HAP-1 (cell line): ENCODE data around the gene SLX4IP.

ENCODE experiments used
- DNase-seq, 2 experiments: peaks; one replicate each; pipeline ENCODE4 v3.0.0-alpha.2; 2016 to 2020; ENCODE audit warnings: low spot score in 2 of 2
- H3K27me3 ChIP-seq: fragments of 250-450 bp; sonication (Bioruptor Pico); 2 replicates; pipeline ENCODE4 v1.5.1; 2020; ENCODE audit warnings: low read depth, mild to moderate bottlenecking, moderate library complexity
- H3K36me3 ChIP-seq: fragments of 250-450 bp; sonication (Bioruptor Pico); replicated peaks from 2 replicates; pipeline ENCODE4 v1.5.1; 2020; ENCODE audit warnings: mild to moderate bottlenecking
- H3K4me1 ChIP-seq: fragments of 250-450 bp; sonication (Bioruptor Pico); 2 replicates; pipeline ENCODE4 v1.5.1; 2020; ENCODE audit warnings: mild to moderate bottlenecking
- H3K4me3 ChIP-seq: fragments of 250-450 bp; sonication (Bioruptor Pico); 2 replicates; pipeline ENCODE4 v1.5.1; 2020; ENCODE audit warnings: mild to moderate bottlenecking, moderate library complexity
- H3K9me3 ChIP-seq: fragments of 250-450 bp; sonication (Bioruptor Pico); 2 replicates; pipeline ENCODE4 v1.5.1; 2020; ENCODE audit warnings: mild to moderate bottlenecking, moderate library complexity
- in situ Hi-C: fragments of 300-500 bp; cut with MboI; formaldehyde crosslinking; loops from 3 replicates; pipeline ENCODE4 v1.14.3; 2020; ENCODE audit warnings: low sequenced_read_pairs, inconsistent platforms, mixed read lengths

The SLX4IP gene

DNA sequence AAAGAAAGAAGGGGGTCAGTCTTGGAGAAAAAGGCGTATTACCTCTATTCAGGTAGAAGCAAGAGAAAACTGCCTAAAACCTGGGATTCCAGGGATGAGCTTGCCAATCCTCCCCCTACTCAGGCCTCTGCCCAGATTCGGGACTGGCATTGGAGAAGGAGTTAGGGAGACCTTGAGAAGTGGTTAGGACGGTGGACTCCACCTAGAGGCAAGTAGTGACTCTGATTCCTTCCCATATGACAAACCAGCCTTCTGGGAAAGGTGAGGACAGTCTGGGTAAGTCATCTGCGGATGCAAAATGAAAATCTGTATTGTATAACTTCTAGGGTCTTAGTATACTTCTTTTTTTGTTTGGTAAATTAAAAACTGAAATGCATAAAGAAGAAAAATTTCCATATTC, 43.8 kb downstream of the SLX4IP start:
- H3K9me3 ChIP-seq, result no peaks in the 10 kb centered on the region
- no peaks in the 10 kb centered on the region for H3K27me3 ChIP-seq
- no peak for DNase-seq
- peaks cover 4% of the 10 kb centered on the region for H3K4me1 ChIP-seq
- H3K4me3 ChIP-seq, result no peak overlapping the region
- H3K36me3 ChIP-seq, result no peaks in the 10 kb centered on the region
- in situ Hi-C loops, result no loop called here

- Histone ChIP-seq H3K27me3 (no peaks in the 10 kb centered on the region), H3K4me3 (no peak overlapping the region), H3K9me3 (no peaks in the 10 kb centered on the region), H3K36me3 (no peaks in the 10 kb centered on the region), H3K4me1 (no peaks in the 10 kb centered on the region)
- DNase-seq, result no peak
- in situ Hi-C loops, result no loop called here
Observed at GRCh38 chr20:10481676-10482075, 46.6 kb downstream of the SLX4IP start.

DNA sequence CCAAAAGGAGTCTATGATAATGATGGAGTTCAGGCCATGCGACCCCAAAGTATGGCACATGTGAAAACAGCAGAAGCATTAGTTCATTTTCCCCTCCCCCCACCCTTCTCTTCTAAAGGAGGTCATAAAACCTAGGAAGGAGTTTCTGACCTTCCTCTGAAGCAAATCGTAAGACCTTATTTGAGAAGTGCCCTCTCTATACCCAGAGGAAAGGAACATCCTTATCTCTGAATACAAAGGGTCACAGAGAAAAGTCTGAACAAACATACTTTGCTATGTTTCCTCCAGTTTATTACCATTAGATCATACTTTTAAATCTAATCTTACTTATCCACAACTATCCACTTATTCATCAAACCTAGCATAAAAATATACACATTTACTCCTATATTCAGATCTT, 48.6 kb downstream of the SLX4IP start:
- Histone ChIP-seq H3K4me3 (no peak overlapping the region), H3K4me1 (no peaks in the 10 kb centered on the region), H3K36me3 (no peaks in the 10 kb centered on the region), H3K27me3 (no peaks in the 10 kb centered on the region), H3K9me3 (no peaks in the 10 kb centered on the region)
- in situ Hi-C loops, result no loop called here
- DNase-seq, result no peak

- no peaks in the 10 kb centered on the region for H3K27me3 ChIP-seq
- H3K36me3 ChIP-seq, result no peaks in the 10 kb centered on the region
- H3K4me3 ChIP-seq, result no peak overlapping the region
- in situ Hi-C loops, result no loop called here
- H3K4me1 ChIP-seq, result no peaks in the 10 kb centered on the region
- DNase-seq, result no peak
- H3K9me3 ChIP-seq, result no peaks in the 10 kb centered on the region
Observed at GRCh38 chr20:10487142-10488136, 52.3 kb downstream of the SLX4IP start.

- Histone ChIP-seq H3K9me3 (no peaks in the 10 kb centered on the region), H3K36me3 (no peaks in the 10 kb centered on the region), H3K27me3 (no peaks in the 10 kb centered on the region), H3K4me1 (no peaks in the 10 kb centered on the region), H3K4me3 (no peak overlapping the region)
- DNase-seq, result no peak
- in situ Hi-C loops, result no loop called here
Observed at GRCh38 chr20:10488534-10488933, 53.4 kb downstream of the SLX4IP start.

- in situ Hi-C loops, result no loop called here
- no peaks in the 10 kb centered on the region for H3K36me3 ChIP-seq
- H3K4me3 ChIP-seq, result no peak overlapping the region
- no peak for DNase-seq
- no peaks in the 10 kb centered on the region for H3K27me3 ChIP-seq
- H3K4me1 ChIP-seq, result no peaks in the 10 kb centered on the region
- no peaks in the 10 kb centered on the region for H3K9me3 ChIP-seq
Observed at GRCh38 chr20:10489853-10490252, 54.7 kb downstream of the SLX4IP start.

- H3K9me3 ChIP-seq, result no peaks in the 10 kb centered on the region
- no peak for DNase-seq
- H3K4me1 ChIP-seq, result no peaks in the 10 kb centered on the region
- in situ Hi-C loops, result no loop called here
- no peaks in the 10 kb centered on the region for H3K27me3 ChIP-seq
- no peak overlapping the region for H3K4me3 ChIP-seq
- no peaks in the 10 kb centered on the region for H3K36me3 ChIP-seq
Observed at GRCh38 chr20:10490257-10490656, 55.2 kb downstream of the SLX4IP start.

DNA sequence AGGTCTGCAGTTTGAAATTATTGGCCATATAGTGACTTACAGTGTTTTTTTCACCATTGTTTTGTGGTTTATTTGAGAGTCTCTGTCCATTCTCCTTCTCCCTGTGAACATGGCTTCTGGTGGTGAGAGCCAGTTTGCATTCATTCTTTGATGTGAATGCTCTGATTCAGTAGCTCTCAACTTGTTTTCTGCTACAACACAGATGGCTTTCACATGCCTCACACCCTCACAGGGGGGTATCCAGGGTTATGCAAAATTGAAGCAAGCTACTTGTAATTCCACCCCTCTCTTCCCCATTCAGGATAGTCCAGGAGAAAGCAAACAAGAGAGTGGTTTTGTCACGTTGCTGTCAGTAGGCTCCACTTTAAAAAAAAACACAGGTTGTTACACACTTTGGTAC, 55.6 kb downstream of the SLX4IP start:
- Histone ChIP-seq H3K9me3 (no peaks in the 10 kb centered on the region), H3K27me3 (no peaks in the 10 kb centered on the region), H3K4me3 (no peak overlapping the region), H3K36me3 (no peaks in the 10 kb centered on the region), H3K4me1 (no peaks in the 10 kb centered on the region)
- DNase-seq, result no peak
- in situ Hi-C loops, result no loop called here

- H3K4me1 ChIP-seq, result peaks cover 3% of the 10 kb centered on the region; the same call in 1 of the 2 replicates
- H3K36me3 ChIP-seq, result no peaks in the 10 kb centered on the region
- no peak overlapping the region for H3K4me3 ChIP-seq
- H3K9me3 ChIP-seq, result no peaks in the 10 kb centered on the region
- H3K27me3 ChIP-seq, result no peaks in the 10 kb centered on the region
- DNase-seq, result no peak
- in situ Hi-C loops, result no loop called here
Observed at GRCh38 chr20:10492065-10492464, 57.0 kb downstream of the SLX4IP start.

GRCh38 chr20:10492844-10493243, 57.7 kb downstream of the SLX4IP start:
- Histone ChIP-seq H3K4me3 (no peak overlapping the region), H3K36me3 (no peaks in the 10 kb centered on the region), H3K27me3 (no peaks in the 10 kb centered on the region), H3K9me3 (no peaks in the 10 kb centered on the region), H3K4me1 (peaks cover 3% of the 10 kb centered on the region; the same call in 1 of the 2 replicates)
- DNase-seq, result no peak
- in situ Hi-C loops, result no loop called here

DNA sequence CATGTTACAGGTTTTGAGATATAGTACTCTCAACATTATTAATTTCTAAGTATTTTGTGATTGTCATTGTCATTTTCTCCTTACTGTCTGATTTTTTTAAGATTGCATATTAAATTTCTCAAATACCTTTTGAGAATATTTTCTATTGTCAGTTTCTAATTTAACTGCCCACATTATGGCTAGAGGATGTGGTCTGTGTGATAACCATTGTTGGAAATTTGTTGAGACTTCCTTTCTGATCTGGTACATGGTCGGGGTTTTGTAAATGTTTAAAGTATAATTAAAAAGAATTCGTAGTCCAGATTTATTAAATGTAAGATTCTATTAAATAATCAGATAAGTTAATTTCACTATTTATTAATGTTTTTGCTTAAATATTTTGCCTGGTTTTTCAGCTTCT, 60.1 kb downstream of the SLX4IP start:
- in situ Hi-C loops, result no loop called here
- peaks cover 3% of the 10 kb centered on the region; the same call in 1 of the 2 replicates for H3K4me1 ChIP-seq
- H3K27me3 ChIP-seq, result no peaks in the 10 kb centered on the region
- H3K9me3 ChIP-seq, result no peaks in the 10 kb centered on the region
- H3K36me3 ChIP-seq, result no peaks in the 10 kb centered on the region
- no peak for DNase-seq
- H3K4me3 ChIP-seq, result no peak overlapping the region

- DNase-seq, result no peak
- in situ Hi-C loops, result no loop called here
- H3K4me3 ChIP-seq, result no peak overlapping the region
- H3K36me3 ChIP-seq, result no peaks in the 10 kb centered on the region
- H3K9me3 ChIP-seq, result no peaks in the 10 kb centered on the region
- H3K4me1 ChIP-seq, result peaks cover 6% of the 10 kb centered on the region; the same call in 1 of the 2 replicates
- no peaks in the 10 kb centered on the region for H3K27me3 ChIP-seq
Observed at GRCh38 chr20:10496465-10496864, 61.4 kb downstream of the SLX4IP start.

- no peaks in the 10 kb centered on the region for H3K36me3 ChIP-seq
- DNase-seq, result no peak
- no peaks in the 10 kb centered on the region for H3K9me3 ChIP-seq
- in situ Hi-C loops, result no loop called here
- no peaks in the 10 kb centered on the region for H3K27me3 ChIP-seq
- H3K4me3 ChIP-seq, result no peak overlapping the region
- H3K4me1 ChIP-seq, result peaks cover 6% of the 10 kb centered on the region; the same call in 1 of the 2 replicates
Observed at GRCh38 chr20:10497283-10497682, 62.2 kb downstream of the SLX4IP start.

DNA sequence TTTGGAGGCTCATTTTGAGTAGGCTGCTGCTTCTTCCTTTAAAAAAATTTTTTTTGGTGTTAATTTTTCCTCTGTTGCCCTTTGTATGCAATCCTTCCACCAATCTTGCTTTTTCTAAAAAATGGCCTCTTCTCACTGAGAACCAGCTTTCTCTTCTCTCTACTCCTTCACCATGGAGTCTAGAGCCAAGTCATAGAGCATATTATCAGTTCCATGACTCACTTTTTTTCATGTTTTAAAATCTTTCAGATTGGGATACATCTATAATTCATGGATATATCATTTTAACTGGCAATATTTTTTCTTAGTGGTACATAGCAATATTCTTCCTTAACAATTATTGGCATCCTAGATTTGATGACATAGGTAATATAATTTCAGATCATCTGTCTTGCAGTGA, 62.7 kb downstream of the SLX4IP start:
- in situ Hi-C loops, result no loop called here
- Histone ChIP-seq H3K4me1 (peaks cover 6% of the 10 kb centered on the region; the same call in 1 of the 2 replicates), H3K9me3 (no peaks in the 10 kb centered on the region), H3K36me3 (no peaks in the 10 kb centered on the region), H3K4me3 (no peak overlapping the region), H3K27me3 (no peaks in the 10 kb centered on the region)
- DNase-seq, result no peak
